HS-5 (cell line): ENCODE measurements around the gene HCK.
A peak's percentile ranks its signal among the peaks of the same experiment; 100 is the strongest.
"Not testable (repeated sequence)": the region's sequence is repeated elsewhere in the genome, so short reads cannot be mapped to it uniquely, and the experiment has no call there.

Source experiments
- DNase-seq: peaks from one replicate; pipeline ENCODE4 v3.0.0-alpha.2; 2012; ENCODE audit warnings: low read depth

The HCK gene

GRCh38 chr20:32029561-32029960 lies 22.5 kb upstream of the HCK start:
- no peak for DNase-seq

GRCh38 chr20:32031007-32031958 lies 20.8 kb upstream of the HCK start:
- DNase-seq, result peak; percentile 58

- no peak for DNase-seq
Measured at GRCh38 chr20:32033316-32033715, 18.7 kb upstream of the HCK start.

- DNase-seq, result not testable (repeated sequence)
Measured at GRCh38 chr20:32033721-32034120, 18.3 kb upstream of the HCK start.

GRCh38 chr20:32034581-32035425 lies 17.2 kb upstream of the HCK start:
- DNase-seq, result no peak

- no peak for DNase-seq
Measured at GRCh38 chr20:32035426-32035779, 16.6 kb upstream of the HCK start.

GRCh38 chr20:32036252-32036651 lies 15.8 kb upstream of the HCK start:
- DNase-seq, result no peak

GRCh38 chr20:32036716-32037485 lies 15.1 kb upstream of the HCK start:
- no peak for DNase-seq

- DNase-seq, result no peak
Measured at GRCh38 chr20:32037929-32038328, 14.1 kb upstream of the HCK start.

GRCh38 chr20:32040142-32040953 lies 11.7 kb upstream of the HCK start:
- no peak for DNase-seq

- no peak for DNase-seq
Measured at GRCh38 chr20:32045999-32046398, 6.0 kb upstream of the HCK start.

GRCh38 chr20:32050324-32050841 lies 1.7 kb upstream of the HCK start:
- no peak for DNase-seq

GRCh38 chr20:32050851-32051556 lies 1.0 kb upstream of the HCK start:
- DNase-seq, result no peak

GRCh38 chr20:32051720-32052089 lies 337 bp upstream of the HCK start:
- DNase-seq, result no peak

GRCh38 chr20:32052778-32053362 lies 828 bp downstream of the HCK start:
- DNase-seq, result no peak

GRCh38 chr20:32053648-32054047 lies 1.6 kb downstream of the HCK start:
- no peak for DNase-seq

- no peak for DNase-seq
Measured at GRCh38 chr20:32056708-32057483, 4.9 kb downstream of the HCK start.

- no peak for DNase-seq
Measured at GRCh38 chr20:32057656-32058184, 5.7 kb downstream of the HCK start.

- no peak for DNase-seq
Measured at GRCh38 chr20:32059189-32059588, 7.1 kb downstream of the HCK start.
